Hematopoietic multipotent progenitor cell treated with erythropoietin and hydrocortisone succinate and interleukin-3 and kit ligand, for 4 days (in vitro differentiated cells): ENCODE data around the gene ADGRB3.
"Not testable (repeated sequence)": the region's sequence is repeated elsewhere in the genome, so short reads cannot be mapped to it uniquely, and the experiment has no call there.

ENCODE experiments used
- DNase-seq: peaks from one replicate; pipeline ENCODE4 v3.0.0-alpha.2; 2015

ADGRB3 gene

DNA sequence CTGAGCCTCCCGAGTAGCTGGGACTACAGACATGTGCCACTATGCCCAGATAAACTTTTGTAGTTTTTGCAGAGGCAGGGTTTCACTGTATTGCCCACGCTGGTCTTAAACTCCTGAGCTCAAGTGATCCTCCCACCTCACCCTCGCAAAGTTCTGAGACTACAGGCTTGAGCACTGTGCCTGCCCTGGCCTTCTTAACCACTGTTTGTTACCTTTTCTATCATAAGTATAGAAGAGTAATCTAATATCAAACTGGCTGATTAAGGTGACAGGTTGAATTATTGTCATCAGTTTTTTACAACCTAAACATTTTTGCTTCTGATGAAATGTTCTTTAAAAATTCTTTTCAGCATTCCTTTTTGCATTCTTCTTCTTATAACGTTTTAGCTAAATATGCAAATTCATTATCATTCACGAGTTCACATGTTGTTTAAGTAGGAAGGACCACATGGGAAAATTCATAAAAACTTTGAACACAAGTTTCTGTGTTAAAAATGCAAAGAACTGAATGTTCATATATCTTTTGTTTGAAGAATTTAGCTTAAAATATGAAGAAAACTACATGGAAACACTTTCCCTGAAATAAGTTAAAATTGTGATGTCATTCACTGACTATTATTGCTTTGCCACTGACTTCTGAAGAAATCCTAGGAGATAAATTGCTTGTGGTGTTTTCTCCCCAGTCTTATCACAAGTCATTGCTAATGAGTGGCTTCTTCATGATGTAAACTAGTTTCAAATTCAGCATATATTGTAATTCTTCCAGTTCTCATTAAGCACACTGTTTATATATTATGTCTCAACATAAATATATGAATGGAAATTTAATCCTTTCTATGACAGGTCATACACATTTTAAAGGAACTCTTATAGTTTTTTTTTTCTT lies 106.7 kb downstream of the ADGRB3 start:
- peak; percentile 4 for DNase-seq

DNA sequence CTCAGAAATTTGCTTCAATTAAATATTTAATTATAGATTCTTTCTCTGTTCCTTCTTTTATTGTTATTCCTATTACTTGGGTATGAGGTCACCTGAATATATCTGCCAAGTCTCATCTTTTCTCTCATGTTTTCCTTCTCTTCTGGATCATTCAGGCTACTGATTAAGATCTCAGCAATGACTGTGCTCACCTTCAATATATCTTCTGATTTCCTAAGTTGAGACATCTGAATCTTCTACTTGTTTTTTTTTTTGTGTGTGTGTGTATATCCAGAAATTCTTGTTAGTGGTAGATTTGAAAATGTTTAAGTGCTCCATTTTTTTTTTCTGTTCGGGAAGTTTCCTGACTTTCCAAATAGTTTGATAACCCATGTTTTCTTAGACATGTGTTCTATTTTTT lies 108.0 kb downstream of the ADGRB3 start:
- DNase-seq, result no peak

DNA sequence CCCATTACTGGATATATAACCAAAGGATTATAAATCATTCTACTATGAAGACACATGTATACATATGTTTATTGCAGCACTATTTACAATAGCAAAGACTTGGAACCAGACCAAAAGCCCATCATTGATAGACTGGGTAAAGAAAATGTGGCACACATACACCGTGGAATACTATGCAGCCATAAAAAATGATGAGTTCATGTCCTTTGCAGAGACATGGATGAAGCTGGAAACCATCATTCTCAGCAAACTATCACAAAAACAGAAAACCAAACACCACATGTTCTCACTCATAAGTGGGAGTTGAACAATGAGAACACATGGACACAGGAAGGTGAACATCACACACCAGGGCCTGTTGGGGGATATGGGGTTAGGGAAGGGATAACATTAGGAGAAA lies 109.3 kb downstream of the ADGRB3 start:
- not testable (repeated sequence) for DNase-seq

DNA sequence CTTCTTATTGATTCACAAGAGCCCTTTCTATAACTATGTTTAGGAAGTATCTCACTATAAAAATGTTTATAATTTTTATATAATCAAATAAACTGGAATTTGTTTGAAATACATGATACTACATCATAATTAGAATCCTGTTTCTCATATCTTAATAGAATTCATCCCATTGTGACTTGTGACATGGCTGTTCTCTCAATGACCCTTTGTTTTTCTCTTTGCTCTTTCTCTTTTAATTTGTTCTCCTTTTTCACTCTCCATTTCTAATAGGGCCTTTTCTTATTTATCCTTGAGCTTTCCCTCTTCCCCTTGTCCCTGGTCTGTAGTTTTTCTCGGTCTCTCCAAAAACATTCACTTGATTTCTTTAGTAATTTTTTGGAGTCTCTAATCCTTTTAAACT lies 111.3 kb downstream of the ADGRB3 start:
- no peak for DNase-seq

DNA sequence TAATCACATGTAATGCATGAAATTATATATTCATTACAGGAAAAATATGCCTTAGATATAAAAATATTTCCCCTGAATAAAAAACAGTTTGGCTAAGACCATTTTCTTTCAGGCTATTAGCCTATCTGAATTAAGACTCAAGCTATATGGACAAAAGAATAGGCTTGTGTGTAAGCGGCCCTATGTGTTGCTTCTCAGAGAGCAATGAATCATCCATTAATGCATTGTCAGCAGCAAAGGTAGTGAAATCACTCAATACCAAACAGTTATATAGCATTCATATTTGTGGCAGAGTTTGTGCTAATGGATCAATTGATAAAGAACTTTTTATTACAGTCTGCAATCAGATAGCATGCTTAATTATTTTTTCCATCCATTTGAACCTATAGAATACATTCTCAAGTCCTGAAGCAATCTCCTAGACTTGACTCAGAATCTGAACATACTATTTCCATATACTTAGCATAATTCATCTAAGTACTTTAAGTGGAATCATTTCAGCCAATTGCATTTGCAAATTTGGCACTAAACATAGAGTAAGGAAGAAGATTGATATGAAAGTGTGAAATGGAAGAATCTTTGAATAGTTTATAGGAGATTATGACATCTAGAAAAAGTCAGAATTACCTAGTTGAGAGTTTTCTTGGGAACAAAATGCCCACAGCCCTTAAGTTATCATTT lies 112.2 kb downstream of the ADGRB3 start:
- DNase-seq, result no peak

DNA sequence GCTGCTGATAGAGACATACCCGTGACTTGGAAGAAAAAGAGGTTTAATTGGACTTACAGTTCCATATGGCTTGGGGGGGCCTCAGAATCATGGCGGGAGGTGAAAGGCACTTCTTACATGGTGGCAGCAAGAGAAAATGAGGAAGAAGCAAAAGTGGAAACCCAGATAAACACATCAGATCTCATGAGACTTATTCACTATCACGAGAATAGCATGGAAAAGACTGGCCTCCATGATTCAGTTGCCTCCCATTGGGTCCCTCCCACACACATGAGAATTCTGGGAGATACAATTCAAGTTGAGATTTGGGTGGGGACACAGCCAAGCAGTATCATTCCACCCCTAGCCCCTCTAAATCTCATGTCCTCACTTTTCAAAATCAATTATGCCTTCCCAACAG lies 112.8 kb downstream of the ADGRB3 start:
- not testable (repeated sequence) for DNase-seq

DNA sequence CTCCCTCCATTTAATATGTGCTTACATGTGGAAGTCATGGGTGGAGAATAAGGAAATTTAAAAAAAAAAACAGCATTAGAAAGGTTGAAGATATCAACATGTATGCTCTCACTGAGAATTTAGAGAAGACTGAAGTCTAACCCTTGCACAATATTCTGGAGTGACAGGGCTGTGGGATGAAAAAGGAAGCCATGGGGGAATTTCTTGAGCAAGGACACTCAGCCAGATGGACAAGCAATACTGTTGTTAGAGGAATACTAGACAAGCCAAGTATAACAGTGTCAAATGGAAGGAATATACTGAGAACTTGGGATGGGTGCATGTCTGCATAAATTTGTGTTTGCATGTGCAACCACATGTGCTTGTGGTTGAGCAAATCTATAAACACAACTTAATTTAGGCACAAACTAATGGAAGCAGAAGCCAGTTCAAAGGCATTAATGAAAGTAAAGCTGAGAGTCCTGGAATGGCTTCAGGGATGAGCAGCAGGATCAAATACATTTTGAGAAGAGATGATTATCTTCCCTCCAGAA lies 119.7 kb downstream of the ADGRB3 start:
- DNase-seq, result no peak

DNA sequence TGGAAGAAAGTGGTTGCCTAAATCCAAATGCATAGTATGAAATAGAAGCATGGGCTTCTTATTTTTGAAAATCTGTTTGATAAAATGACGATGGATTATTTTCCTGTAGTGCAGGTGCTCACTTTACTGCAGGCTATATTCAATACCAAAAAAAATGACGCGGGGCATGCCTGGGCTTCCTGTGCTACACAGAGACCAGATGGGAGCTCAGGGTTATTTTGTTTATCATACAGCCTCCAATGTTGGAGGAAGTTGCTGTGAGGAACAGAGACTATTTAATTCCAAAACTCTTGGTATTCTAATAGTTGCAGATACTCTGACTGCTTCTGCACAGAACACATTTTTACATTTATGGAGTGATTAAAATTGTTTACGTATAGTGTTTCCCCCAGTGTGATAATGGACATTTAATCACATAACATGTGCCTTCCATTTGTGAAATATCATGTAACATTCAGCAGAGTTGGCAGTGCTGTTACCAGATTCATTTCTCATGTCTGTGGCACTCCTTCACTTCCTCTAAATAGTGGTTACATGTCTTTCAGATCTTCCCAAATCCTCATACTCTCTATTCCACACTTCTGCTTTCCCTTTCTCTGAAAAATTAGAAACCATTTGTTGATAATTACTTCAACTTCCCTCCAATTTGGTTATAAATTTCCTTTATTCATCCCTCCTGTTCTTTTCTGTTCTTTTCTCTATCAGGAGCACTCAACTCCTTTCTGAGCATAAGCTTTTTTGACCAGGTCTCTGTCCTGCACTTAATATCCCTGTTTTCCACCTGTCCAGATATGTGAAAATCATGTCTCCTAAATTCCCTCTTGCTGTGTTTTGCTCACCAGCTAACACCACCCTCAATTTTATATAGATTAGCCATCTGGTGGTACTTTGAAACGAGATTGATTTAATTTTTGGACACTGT lies 121.6 kb downstream of the ADGRB3 start:
- DNase-seq, result peak; percentile 32

DNA sequence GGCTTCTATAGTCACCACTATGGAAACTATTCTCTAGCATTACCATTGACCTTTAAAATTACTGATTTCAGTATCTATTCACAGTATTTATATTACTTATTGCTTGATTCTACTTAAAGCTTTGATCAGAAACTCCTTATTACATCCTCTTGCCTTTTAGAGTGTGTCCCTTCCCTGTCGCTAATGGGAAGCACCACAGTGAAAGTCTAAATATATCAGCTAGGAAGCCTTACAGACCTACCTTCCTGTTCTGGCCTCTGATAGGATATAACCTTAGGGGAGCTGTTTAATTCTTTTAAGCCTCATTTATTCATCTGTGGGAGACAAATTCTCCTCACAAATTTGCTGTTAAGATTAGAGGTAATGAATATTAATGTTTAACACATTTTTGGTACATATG lies 122.7 kb downstream of the ADGRB3 start:
- no peak for DNase-seq

DNA sequence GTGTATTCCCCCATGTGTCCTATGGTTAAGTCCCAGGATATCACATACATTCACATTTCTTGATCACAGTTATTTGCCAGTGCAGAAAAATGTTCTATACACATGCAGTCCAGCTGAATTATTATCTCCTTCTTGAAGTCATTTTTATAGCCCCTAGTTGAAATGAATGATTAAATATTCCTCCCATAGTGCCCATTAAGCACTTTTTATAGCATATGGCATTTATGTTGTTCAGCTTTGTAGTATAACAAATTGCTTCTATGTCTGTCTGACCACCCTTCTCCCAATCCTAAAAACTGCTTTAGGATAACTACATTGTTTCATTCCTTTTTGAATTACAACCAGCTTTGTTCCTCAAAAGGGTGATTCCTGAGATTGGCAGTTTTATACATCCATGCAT lies 123.5 kb downstream of the ADGRB3 start:
- no peak for DNase-seq

DNA sequence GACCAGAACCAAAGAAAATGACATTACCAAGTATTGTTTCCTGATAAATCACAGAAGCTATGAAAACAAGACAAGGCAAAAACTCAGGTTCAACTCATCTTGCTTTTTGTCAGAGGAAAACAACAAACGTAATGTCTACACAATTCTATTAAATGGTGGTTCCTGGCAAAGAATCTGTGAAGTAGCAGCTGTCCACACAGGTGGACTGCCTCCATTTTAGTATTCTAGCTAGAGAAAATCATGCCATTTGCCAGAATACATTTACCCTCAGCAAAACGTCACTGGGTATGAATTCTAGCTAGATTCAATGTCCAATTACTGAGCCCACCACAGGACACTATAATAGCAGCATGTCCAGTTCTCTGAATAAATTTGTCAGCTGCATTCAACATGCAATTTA lies 125.4 kb downstream of the ADGRB3 start:
- no peak for DNase-seq

DNA sequence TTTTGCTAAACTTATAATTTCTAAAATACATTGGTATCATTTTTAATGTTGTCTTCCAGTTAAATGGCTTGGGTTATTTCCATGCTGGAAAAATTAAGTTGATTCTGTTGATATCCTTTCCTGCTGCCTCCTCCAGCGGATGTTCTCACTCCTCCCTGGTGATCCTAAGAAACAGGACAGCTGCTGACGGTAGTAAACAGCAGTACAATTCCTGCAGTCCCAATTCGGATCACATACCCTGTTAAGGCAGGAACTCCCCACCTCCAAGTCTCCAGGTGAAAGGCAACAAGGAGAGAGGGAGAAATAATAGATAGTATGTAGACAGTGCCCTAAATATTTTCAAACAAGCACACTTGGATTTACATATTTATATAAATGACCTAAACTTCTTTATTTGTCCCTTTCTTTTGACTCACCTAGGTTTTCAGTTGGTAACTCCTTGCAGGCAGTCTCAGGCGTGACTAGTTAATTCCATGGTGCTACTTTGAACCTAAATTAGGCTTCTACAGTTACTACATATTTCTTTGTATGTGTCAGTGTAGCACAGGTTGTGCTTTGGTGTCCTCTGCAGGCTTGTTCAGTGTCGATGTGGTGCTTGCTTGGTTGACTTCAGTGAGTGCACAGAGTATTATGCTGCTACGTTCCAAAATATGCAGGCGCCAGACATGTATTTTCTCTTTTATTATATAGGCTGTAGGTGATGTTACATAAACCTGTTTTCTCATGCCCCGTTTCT lies 126.0 kb downstream of the ADGRB3 start:
- DNase-seq, result no peak

DNA sequence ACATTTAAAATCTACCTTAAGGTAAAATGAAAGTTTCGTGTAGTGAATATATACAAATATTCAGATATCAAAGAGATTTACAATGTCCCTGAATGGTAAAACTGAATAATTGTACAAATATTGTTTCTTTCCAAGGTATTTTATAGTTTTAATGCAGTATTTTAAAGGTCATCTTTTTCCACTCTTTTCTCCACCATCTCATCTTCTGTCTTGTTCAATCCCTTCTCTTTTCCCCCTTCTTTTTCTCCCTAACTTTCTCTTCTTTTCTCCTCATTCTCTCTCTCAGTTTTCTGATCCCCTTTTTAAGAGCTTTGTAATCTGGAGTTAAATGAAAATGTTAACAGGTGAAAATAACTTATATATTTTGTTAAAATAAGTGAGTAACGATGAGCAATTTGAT lies 126.9 kb downstream of the ADGRB3 start:
- DNase-seq, result no peak

DNA sequence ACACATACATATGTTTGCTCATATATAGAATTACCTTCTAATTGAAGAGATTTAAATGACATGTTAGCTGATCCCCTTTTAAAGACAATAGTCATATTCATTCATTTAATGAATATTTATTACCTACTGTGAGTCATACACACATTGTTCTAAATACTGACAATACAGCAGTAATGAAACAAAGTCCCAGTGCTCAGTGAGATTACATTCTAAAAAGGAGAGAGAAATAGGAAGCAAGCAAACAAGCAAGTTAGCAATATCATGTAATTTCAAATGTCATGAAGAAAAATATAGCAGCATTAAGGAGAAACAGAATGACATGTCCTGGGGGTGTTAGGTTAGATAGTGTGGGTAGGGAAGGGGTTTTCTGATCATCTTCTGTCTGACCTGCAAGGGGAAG lies 136.3 kb downstream of the ADGRB3 start:
- DNase-seq, result no peak

DNA sequence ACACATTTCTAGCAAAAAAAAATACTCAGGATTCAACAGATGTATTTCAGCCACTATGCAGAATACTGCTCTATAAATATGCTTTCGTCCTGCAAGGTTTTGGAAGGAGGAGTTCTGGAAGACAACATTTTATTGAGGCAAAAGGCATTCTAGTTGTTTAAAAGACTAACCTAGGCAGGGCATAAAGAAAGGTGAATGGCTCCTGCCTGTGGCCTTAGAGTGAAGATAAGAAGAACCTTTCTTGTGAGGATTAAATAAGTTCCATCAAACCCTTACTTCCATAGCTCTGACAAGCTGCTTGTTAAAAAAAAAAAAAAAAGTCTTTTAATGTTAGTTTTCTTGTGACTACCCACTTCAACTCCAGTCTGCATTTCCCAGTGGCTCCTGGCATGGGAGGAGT lies 139.8 kb downstream of the ADGRB3 start:
- no peak for DNase-seq

DNA sequence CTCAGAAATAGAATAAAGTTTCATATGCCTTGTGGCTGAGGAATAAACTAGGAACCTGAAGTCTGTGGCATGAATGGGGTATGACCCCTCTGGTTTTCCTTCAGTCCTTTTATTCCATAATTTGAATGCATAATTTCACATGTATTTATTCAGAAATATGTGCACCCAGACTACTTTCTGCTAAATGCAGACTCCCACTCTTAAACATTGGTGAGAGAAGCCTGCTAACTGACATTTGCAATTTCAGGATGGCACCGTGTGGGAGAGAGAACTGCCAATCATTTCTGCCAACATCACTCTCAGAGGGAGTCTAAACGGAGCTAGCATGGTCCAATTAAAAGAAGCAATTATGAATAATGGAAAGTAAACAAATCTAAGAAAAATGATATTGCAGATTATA lies 141.3 kb downstream of the ADGRB3 start:
- DNase-seq, result no peak

DNA sequence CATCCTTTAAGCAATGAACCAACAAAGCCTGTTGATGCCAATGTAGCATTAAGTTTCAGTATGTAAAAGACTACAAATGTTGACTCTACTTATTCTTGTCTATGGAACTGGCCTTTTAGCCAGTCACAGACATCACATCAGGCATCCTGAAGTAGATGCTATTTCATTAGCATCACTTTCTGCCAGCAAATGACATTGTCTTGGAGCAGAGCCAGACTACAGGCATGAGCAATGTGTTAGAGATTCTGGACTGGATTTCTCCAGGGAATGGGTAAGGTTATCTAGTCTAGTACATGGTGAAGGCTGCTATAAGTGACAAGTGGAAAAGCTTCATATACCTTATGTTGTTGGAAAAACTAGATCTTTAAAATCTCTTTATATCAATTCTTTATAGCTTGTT lies 142.9 kb downstream of the ADGRB3 start:
- DNase-seq, result no peak

DNA sequence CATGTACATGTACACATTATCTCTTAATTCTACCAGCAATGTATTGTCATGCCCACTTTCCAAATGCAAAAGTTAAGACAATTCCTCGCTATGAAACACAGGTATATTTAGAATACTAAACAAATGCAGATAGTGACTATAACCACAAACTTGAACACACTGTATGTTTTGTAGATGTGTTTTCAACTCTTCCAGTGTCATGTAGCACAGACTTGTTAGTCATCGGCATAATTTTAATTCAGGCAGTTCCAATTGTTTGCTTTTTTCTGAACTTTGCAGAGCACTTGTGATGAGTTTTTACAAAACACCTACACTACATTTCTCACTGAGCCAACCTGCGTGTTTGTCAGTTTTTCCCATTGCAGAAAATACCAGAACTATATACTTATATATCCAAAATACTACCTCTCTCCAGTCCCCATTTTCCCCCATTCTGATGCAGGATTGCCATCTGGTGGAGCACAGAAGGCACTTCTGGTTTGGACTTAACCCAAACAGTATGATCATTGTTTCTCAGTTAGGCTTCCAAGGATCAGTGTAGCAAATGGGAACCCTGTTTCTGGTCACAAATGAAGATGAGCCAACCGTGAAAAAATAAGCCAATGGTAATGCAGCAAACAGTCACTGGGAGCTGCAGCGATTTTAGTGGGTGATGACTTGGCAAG lies 143.4 kb downstream of the ADGRB3 start:
- DNase-seq, result peak; percentile 74

DNA sequence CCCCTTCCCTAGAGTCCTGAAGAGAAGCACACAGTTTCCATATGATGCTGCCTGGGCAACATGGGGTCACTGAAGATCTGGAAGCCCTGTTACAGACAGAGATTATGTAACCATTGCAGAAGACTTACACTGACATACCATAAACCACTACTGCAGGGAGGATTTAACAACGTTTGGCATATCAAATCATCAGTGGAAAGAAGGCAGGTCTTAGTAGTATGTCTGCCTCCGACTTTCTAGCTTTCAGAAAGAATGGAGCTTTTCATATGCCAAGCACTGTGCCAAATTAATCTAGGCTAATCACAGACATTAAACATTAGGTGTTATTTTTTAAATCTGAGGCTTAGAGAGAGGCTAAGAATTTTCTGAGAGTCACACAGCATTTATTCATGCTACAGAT lies 144.3 kb downstream of the ADGRB3 start:
- DNase-seq, result no peak

DNA sequence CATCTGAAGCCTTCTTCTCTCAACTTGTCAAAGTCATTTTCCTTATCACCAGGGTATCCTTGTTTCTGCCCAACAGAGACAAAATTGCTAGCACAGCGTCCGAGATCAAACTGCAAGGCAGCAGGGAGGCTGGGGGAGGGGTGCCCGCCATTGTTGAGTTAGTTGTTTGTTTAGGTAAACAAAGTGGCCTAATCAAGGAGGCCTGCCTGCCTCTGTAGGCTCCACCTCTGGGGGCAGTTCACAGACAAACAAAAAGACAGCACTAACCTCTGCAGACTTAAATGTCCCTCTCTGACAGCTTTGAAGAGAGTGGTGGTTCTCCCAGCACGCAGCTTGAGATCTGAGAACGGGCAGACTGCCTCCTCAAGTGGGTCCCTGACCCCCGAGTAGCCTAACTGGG lies 155.0 kb downstream of the ADGRB3 start:
- not testable (repeated sequence) for DNase-seq

DNA sequence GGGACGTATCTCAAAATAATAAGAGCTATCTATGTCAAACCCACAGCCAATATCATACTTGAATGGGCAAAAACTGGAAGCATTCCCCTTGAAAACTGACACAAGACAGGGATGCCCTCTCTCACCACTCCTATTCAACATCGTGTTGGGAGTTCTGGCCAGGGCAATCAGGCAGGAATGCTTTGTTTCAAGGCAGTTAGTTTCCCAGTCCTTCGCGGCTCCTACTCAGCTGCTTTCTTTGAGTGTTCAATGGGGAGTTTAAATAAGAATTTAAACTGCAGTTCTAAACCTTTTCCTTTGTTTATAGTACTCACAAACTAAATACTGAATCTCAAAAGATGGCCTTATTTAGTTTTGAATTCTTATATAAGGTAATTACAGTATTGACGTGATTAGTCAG lies 179.9 kb downstream of the ADGRB3 start:
- not testable (repeated sequence) for DNase-seq

DNA sequence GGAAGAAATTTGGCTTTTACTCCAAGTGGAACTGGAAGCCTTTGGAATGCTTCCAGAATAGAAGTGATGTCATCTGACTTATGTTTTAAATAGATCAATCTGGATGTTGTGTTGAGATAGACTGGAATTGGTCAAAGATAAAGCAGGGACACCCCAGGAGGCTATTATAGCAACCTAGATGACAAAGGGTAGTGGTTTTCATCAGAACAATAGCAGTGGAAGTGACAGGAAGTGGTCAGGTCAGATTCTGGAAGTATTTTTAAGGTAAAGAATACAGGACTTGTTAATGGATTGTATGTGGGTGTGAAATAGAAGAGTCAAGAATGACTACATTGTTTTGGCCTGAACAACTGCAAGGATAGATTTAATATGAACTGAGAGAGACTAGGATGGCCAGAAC lies 191.4 kb downstream of the ADGRB3 start:
- no peak for DNase-seq
